Umbilical cord (tissue), 2 donors: ENCODE data around the gene PRKCE. TPM values are rescaled to one million over a fixed set of nuclear protein-coding genes. Genes with fewer than 3 reads are reported as not detected.

Experiments
- DNase-seq: peaks from one replicate; pipeline ENCODE4 v3.0.0-alpha.2; 2015; ENCODE audit warnings: low spot score
- total RNA-seq: library from RNA; depleted of rRNA; stranded (reverse); fragments of >200 nt; gene quantifications from one replicate; pipeline ENCODE4 v1.2.3, GENCODE V29; 2014; ENCODE audit warnings: low replicate concordance; ENCODE audit not compliant: insufficient read depth

PRKCE gene
- total RNA-seq, 1 donor from 2014 or later, result 8.2 TPM

- no peak for DNase-seq
These were observed 278.4 kb downstream of the PRKCE start for GRCh38 chr2:45929674-45930395.

- DNase-seq, result peak; percentile 44
These were observed 278.9 kb downstream of the PRKCE start for GRCh38 chr2:45930396-45930792.

GRCh38 chr2:45932278-45932975 is 281.0 kb downstream of the PRKCE start:
- DNase-seq, result no peak

GRCh38 chr2:45935791-45936622 is 284.5 kb downstream of the PRKCE start:
- DNase-seq, result peak; percentile 88

GRCh38 chr2:45936623-45936979 is 285.1 kb downstream of the PRKCE start:
- no peak for DNase-seq

GRCh38 chr2:45937990-45938389 is 286.5 kb downstream of the PRKCE start:
- DNase-seq, result no peak

GRCh38 chr2:45938649-45939511 is 287.4 kb downstream of the PRKCE start:
- peak; percentile 95 for DNase-seq

GRCh38 chr2:45941531-45942236 is 290.2 kb downstream of the PRKCE start:
- DNase-seq, result no peak

- DNase-seq, result no peak
These were observed 290.8 kb downstream of the PRKCE start for GRCh38 chr2:45942237-45942738.

- DNase-seq, result peak; percentile 52
These were observed 292.0 kb downstream of the PRKCE start for GRCh38 chr2:45943219-45944044.

GRCh38 chr2:45944074-45944473 is 292.6 kb downstream of the PRKCE start:
- peak; percentile 82 for DNase-seq

- no peak for DNase-seq
These were observed 293.8 kb downstream of the PRKCE start for GRCh38 chr2:45945302-45945717.

GRCh38 chr2:45946023-45946422 is 294.5 kb downstream of the PRKCE start:
- DNase-seq, result no peak

- no peak for DNase-seq
These were observed 299.1 kb downstream of the PRKCE start for GRCh38 chr2:45950606-45951005.

GRCh38 chr2:45951025-45951727 is 299.7 kb downstream of the PRKCE start:
- DNase-seq, result no peak

- no peak for DNase-seq
These were observed 301.1 kb downstream of the PRKCE start for GRCh38 chr2:45952591-45952990.

GRCh38 chr2:45953376-45954027 is 302.0 kb downstream of the PRKCE start:
- DNase-seq, result no peak

- DNase-seq, result no peak
These were observed 302.9 kb downstream of the PRKCE start for GRCh38 chr2:45954233-45954850.
